Osteocyte (in vitro differentiated cells): ENCODE results near the gene MRPL17. TPM values are rescaled to one million over a fixed set of nuclear protein-coding genes. Genes with fewer than 3 reads are reported as not detected.

Experiments
- DNase-seq: peaks from one replicate; pipeline ENCODE4 v3.0.0; 2021; ENCODE audit warnings: mixed read lengths; ENCODE audit not compliant: unreplicated experiment; ENCODE audit errors: extremely low spot score
- H3K27ac Mint-ChIP-seq: one replicate; pipeline ENCODE4 v1.8.0; 2021; ENCODE audit warnings: mild to moderate bottlenecking, mixed read lengths; ENCODE audit not compliant: unreplicated experiment
- H3K27me3 Mint-ChIP-seq: one replicate; pipeline ENCODE4 v1.8.0; 2021; ENCODE audit warnings: mixed read lengths; ENCODE audit not compliant: unreplicated experiment
- H3K36me3 Mint-ChIP-seq: one replicate; pipeline ENCODE4 v1.8.0; 2021; ENCODE audit warnings: mixed read lengths; ENCODE audit not compliant: unreplicated experiment
- H3K4me1 Mint-ChIP-seq: one replicate; pipeline ENCODE4 v1.8.0; 2021; ENCODE audit warnings: mixed read lengths; ENCODE audit not compliant: unreplicated experiment
- H3K4me3 Mint-ChIP-seq: one replicate; pipeline ENCODE4 v1.8.0; 2021; ENCODE audit warnings: mild to moderate bottlenecking, moderate library complexity, mixed read lengths; ENCODE audit not compliant: unreplicated experiment
- H3K9me3 Mint-ChIP-seq: one replicate; pipeline ENCODE4 v1.8.0; 2021; ENCODE audit warnings: mixed read lengths; ENCODE audit not compliant: unreplicated experiment
- total RNA-seq: library from RNA; stranded (reverse); gene quantifications from 2 replicates; pipeline ENCODE4 v1.2.1, GENCODE V29; 2021
- TF ChIP-seq, protein P1 (sequence below): fragments of 200-600 bp; sonication (generic); IDR thresholded peaks from 2 replicates; pipeline ENCODE4 v1.5.0; 2021; ENCODE audit warnings: antibody characterized with exemption, mild to moderate bottlenecking, moderate library complexity

The MRPL17 gene
- total RNA-seq, 1 donor from 2014 or later, result 49.8 TPM

DNA sequence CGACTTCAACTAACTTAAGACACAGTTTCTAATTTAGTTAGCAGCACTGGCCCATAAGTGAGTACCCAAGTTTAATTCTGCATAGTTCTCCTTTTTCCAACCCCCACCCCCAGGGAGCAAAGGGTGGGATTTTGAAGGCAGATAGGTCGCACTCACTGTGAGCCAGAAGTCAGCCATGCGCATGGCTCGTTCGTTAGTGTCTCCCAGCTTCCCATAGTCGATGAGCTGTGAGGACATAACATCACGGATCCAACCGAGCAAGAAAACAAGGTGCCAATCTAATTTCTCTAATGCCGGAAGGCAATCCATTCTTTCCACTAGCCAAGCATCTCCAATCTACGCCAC, 577 bp downstream of the MRPL17 start:
- Mint-ChIP-seq H3K27me3 (no peaks in the 10 kb centered on the region), H3K4me3 (peak overlapping the region; percentile 99), H3K4me1 (peaks cover 16% of the 10 kb centered on the region), H3K9me3 (no peaks in the 10 kb centered on the region), H3K27ac (peak overlapping the region; percentile 100), H3K36me3 (peaks cover 13% of the 10 kb centered on the region)
- TF ChIP-seq, protein P1, sequence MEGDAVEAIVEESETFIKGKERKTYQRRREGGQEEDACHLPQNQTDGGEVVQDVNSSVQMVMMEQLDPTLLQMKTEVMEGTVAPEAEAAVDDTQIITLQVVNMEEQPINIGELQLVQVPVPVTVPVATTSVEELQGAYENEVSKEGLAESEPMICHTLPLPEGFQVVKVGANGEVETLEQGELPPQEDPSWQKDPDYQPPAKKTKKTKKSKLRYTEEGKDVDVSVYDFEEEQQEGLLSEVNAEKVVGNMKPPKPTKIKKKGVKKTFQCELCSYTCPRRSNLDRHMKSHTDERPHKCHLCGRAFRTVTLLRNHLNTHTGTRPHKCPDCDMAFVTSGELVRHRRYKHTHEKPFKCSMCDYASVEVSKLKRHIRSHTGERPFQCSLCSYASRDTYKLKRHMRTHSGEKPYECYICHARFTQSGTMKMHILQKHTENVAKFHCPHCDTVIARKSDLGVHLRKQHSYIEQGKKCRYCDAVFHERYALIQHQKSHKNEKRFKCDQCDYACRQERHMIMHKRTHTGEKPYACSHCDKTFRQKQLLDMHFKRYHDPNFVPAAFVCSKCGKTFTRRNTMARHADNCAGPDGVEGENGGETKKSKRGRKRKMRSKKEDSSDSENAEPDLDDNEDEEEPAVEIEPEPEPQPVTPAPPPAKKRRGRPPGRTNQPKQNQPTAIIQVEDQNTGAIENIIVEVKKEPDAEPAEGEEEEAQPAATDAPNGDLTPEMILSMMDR, result no peak
- DNase-seq, result no peak

DNA sequence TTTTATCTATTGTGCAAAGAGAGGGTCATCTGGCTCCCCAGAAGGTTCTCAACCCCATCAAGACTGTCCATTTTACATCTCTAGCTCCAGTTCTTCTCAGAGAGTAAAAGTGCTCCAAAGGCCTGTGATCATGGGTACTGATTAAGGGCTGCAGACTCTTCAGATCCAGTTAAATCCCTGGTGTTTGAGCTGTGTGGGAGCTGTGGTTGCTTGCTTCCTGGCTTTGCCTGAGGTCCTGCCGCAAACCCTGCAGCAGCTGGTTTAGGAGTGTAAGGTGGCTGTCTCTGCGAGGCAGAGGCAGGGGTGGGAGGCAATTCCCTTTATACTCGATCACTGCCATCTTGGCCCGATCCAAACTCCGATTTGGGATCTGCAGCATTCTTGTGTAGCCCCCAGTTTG, 1.2 kb downstream of the MRPL17 start:
- TF ChIP-seq, protein P1, result no peak
- Mint-ChIP-seq H3K27me3 (no peaks in the 10 kb centered on the region), H3K4me3 (peak overlapping the region; percentile 99), H3K27ac (peak overlapping the region; percentile 100), H3K9me3 (no peaks in the 10 kb centered on the region), H3K4me1 (peaks cover 16% of the 10 kb centered on the region), H3K36me3 (peaks cover 13% of the 10 kb centered on the region)
- DNase-seq, result no peak

DNA sequence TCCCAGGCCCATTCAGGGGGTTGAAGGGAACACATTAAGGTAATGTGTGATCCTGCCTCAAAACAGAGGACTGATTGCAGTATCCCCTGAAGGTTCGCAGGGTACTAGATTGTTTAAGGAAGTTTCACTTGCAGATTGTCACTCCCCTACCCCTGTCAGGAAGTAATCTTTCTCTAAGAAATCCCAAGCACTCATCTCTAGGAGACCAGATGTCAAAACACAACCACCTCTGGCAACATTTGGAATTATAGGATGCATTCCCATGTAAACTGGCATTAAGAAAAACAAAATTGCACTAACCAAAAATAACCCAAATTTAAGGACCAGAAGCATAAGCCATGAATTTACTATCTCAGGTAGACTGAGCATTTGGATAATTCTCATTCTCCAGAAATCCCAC, 1.6 kb downstream of the MRPL17 start:
- no peaks in the 10 kb centered on the region for H3K9me3 Mint-ChIP-seq
- peak overlapping the region; percentile 67 for H3K4me3 Mint-ChIP-seq
- TF ChIP-seq, protein P1, result peak; percentile 8
- DNase-seq, result no peak
- H3K27ac Mint-ChIP-seq, result peak overlapping the region; percentile 38
- peaks cover 13% of the 10 kb centered on the region for H3K36me3 Mint-ChIP-seq
- H3K27me3 Mint-ChIP-seq, result no peaks in the 10 kb centered on the region
- H3K4me1 Mint-ChIP-seq, result peaks cover 16% of the 10 kb centered on the region

DNA sequence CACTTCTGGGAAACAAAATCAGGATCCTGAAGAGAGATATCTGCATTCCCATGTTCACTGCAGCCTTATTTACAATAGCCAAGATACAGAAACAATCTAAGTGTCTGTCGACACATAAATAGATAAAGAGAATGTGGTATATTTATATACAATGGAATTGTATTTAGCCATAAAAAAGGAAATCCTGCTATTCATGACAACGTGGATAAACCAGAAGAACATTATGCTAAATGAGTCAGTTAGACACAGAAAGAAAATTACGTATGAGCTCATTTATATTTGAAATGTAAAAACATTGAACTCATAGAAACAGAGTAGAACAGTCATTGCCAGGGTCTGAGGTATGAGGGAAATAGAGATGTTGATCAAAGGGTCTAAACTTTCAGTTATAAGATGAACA, 6.1 kb downstream of the MRPL17 start:
- Mint-ChIP-seq H3K9me3 (no peaks in the 10 kb centered on the region), H3K4me3 (no peak overlapping the region), H3K36me3 (peaks cover 13% of the 10 kb centered on the region), H3K27ac (no peak overlapping the region), H3K4me1 (peaks cover 7% of the 10 kb centered on the region), H3K27me3 (no peaks in the 10 kb centered on the region)
- TF ChIP-seq, protein P1, result no peak
- DNase-seq, result no peak

DNA sequence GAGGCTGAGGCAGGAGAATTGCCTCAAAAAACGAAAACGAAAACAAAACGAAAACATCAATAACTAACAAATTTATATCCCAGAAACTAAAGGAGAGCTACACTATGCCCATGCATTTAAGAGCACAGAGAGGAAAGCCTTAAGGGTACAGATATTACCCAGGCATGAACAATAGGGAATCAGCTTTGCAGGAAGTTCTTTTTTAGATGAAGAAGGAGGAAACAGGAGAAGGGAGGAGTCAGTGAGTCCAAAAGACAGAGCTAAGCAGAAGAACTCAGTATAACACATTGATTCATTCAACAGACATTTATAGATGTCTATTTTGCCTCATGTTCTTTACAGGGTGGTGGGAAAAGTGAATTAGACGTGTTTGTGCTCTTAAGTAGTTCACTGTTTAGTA, 8.3 kb downstream of the MRPL17 start:
- H3K4me3 Mint-ChIP-seq, result no peak overlapping the region
- peaks cover 5% of the 10 kb centered on the region for H3K36me3 Mint-ChIP-seq
- H3K27ac Mint-ChIP-seq, result no peak overlapping the region
- TF ChIP-seq, protein P1, result no peak
- no peaks in the 10 kb centered on the region for H3K9me3 Mint-ChIP-seq
- no peaks in the 10 kb centered on the region for H3K4me1 Mint-ChIP-seq
- H3K27me3 Mint-ChIP-seq, result no peaks in the 10 kb centered on the region
- DNase-seq, result no peak
